HepG2 (cell line): ENCODE results near the gene C7orf57. TPM values are rescaled to one million over a fixed set of nuclear protein-coding genes. Genes with fewer than 3 reads are reported as not detected.

Experiments
- ARID4A ChIP-seq: sonication (generic); formaldehyde crosslinking; IDR thresholded peaks from 2 replicates; pipeline ENCODE4 v1.5.0; 2020; ENCODE audit warnings: mild to moderate bottlenecking, missing genetic modification reagents, borderline replicate concordance
- BRD4 ChIP-seq: sonication (generic); formaldehyde crosslinking; IDR thresholded peaks from 2 replicates; pipeline ENCODE4 v1.4.0; 2020; ENCODE audit warnings: missing genetic modification reagents
- CREBL2 ChIP-seq: sonication (generic); formaldehyde crosslinking; IDR thresholded peaks from 2 replicates; pipeline ENCODE4 v1.8.1; 2023; ENCODE audit warnings: missing genetic modification reagents, mild to moderate bottlenecking, borderline replicate concordance
- ELF3 ChIP-seq: IDR thresholded peaks from 2 replicates; pipeline ENCODE4 v1.6.1; 2016; ENCODE audit warnings: missing genetic modification reagents, missing compliant biosample characterization
- IKZF4 ChIP-seq: sonication (generic); formaldehyde crosslinking; IDR thresholded peaks from 2 replicates; pipeline ENCODE4 v1.5.1; 2020; ENCODE audit warnings: borderline replicate concordance, mild to moderate bottlenecking, low read depth, missing genetic modification reagents; ENCODE audit errors: not compliant biosample characterization
- KLF11 ChIP-seq: IDR thresholded peaks from 2 replicates; pipeline ENCODE4 v1.6.1; 2016; ENCODE audit warnings: missing compliant biosample characterization
- MED13 ChIP-seq: sonication (generic); formaldehyde crosslinking; IDR thresholded peaks from 2 replicates; pipeline ENCODE4 v1.5.0; 2020; ENCODE audit warnings: missing genetic modification reagents
- MEIS1 ChIP-seq: sonication (generic); formaldehyde crosslinking; IDR thresholded peaks from 2 replicates; pipeline ENCODE4 v1.9.0; 2021; ENCODE audit warnings: mild to moderate bottlenecking, missing genetic modification reagents, moderate library complexity, borderline replicate concordance
- PCBP2 ChIP-seq: fragments of 200-400 bp; formaldehyde crosslinking; optimal IDR thresholded peaks from 2 replicates; pipeline ENCODE3; 2018; ENCODE audit warnings: low read length, low read depth; ENCODE audit not compliant: poor library complexity, severe bottlenecking
- SNRNP70 ChIP-seq: fragments of 200-400 bp; formaldehyde crosslinking; IDR thresholded peaks from 2 replicates; pipeline ENCODE4 v1.6.1; 2017; ENCODE audit warnings: mild to moderate bottlenecking, low read depth, low read length, moderate library complexity
- ZBTB38 ChIP-seq: sonication (generic); formaldehyde crosslinking; IDR thresholded peaks from 2 replicates; pipeline ENCODE4 v1.5.1; 2020; ENCODE audit warnings: mild to moderate bottlenecking, missing genetic modification reagents
- ZEB1 ChIP-seq: IDR thresholded peaks from 2 replicates; pipeline ENCODE4 v1.6.1; 2012; ENCODE audit warnings: mild to moderate bottlenecking, low read depth, inconsistent platforms; ENCODE audit not compliant: insufficient replicate concordance
- ZFP62 ChIP-seq: sonication (generic); formaldehyde crosslinking; IDR thresholded peaks from 2 replicates; pipeline ENCODE4 v1.4.0; 2020; ENCODE audit warnings: missing genetic modification reagents
- ZGPAT ChIP-seq: IDR thresholded peaks from 2 replicates; pipeline ENCODE4 v1.6.1; 2016; ENCODE audit warnings: mild to moderate bottlenecking
- ZNF335 ChIP-seq: sonication (generic); formaldehyde crosslinking; IDR thresholded peaks from 2 replicates; pipeline ENCODE4 v1.4.0; 2020; ENCODE audit warnings: missing genetic modification reagents
- ZNF33A ChIP-seq: sonication (generic); formaldehyde crosslinking; IDR thresholded peaks from 2 replicates; pipeline ENCODE4 v1.5.1; 2020; ENCODE audit warnings: missing genetic modification reagents, mild to moderate bottlenecking, moderate library complexity, borderline replicate concordance
- ZNF432 ChIP-seq: sonication (generic); formaldehyde crosslinking; IDR thresholded peaks from 2 replicates; pipeline ENCODE4 v1.5.0; 2020; ENCODE audit warnings: missing genetic modification reagents, mild to moderate bottlenecking, borderline replicate concordance
- ZNF484 ChIP-seq: sonication (generic); formaldehyde crosslinking; IDR thresholded peaks from 2 replicates; pipeline ENCODE4 v1.5.1; 2020; ENCODE audit warnings: mild to moderate bottlenecking, low read depth, missing genetic modification reagents, borderline replicate concordance
- ZNF570 ChIP-seq: sonication (generic); formaldehyde crosslinking; IDR thresholded peaks from 2 replicates; pipeline ENCODE4 v1.4.0; 2020; ENCODE audit warnings: mild to moderate bottlenecking, missing genetic modification reagents, borderline replicate concordance
- ZNF576 ChIP-seq: sonication (generic); formaldehyde crosslinking; IDR thresholded peaks from 2 replicates; pipeline ENCODE4 v1.4.0; 2020; ENCODE audit warnings: mild to moderate bottlenecking, missing genetic modification reagents
- ZNF720 ChIP-seq: sonication (generic); formaldehyde crosslinking; IDR thresholded peaks from 2 replicates; pipeline ENCODE4 v1.4.0; 2020; ENCODE audit warnings: missing genetic modification reagents
- ZNF740 ChIP-seq: sonication (generic); formaldehyde crosslinking; IDR thresholded peaks from 2 replicates; pipeline ENCODE4 v1.4.0; 2020; ENCODE audit warnings: missing genetic modification reagents
- ZNF790 ChIP-seq: sonication (generic); formaldehyde crosslinking; IDR thresholded peaks from 2 replicates; pipeline ENCODE4 v1.8.0; 2022; ENCODE audit warnings: missing genetic modification reagents, mild to moderate bottlenecking, borderline replicate concordance
- ZSCAN22 ChIP-seq: sonication (generic); formaldehyde crosslinking; IDR thresholded peaks from 2 replicates; pipeline ENCODE4 v1.4.0; 2020; ENCODE audit warnings: mild to moderate bottlenecking, missing genetic modification reagents
- polyA plus RNA-seq, 8 experiments: library from polyadenylated mRNA; depleted of rRNA in 3 of 8; stranded (reverse) in 7 of 8; unstranded in 1 of 8; fragments of >200 nt; fragmentation: Illumina TruSeq in 4 of 8; extraction: Trizol in 4 of 8; gene quantifications; 2 replicates each; pipeline versions ENCODE4 v1.2.1 to v1.2.3, GENCODE V29; 2011 to 2016; ENCODE audit warnings: low read depth in 4 of 8, missing spikeins in 1 of 8, mixed read lengths in 1 of 8; ENCODE audit not compliant: insufficient read depth in 1 of 8
- total RNA-seq, 5 experiments: library from RNA; depleted of rRNA; stranded (reverse); fragments of >200 nt; fragmentation: Illumina TruSeq; extraction: Trizol; gene quantifications; 2 replicates each; pipeline ENCODE4 v1.2.3, GENCODE V29; 2016; ENCODE audit warnings: low read depth in 1 of 5

Gene C7orf57
- total and polyA plus RNA-seq, 2 of the 13 experiments (the other 11 are each of a cell fraction or from before 2014, with no cell fraction given): not detected

- no peak for TF ChIP-seq CREBL2 (CRISPR knock-in tag)
- no peak for TF ChIP-seq ZNF720
- TF ChIP-seq SNRNP70: no peak
- no peak for TF ChIP-seq ZNF335 (CRISPR knock-in tag)
- TF ChIP-seq ZFP62 (CRISPR knock-in tag): no peak
- peak; percentile 54 for TF ChIP-seq ZEB1
- no peak for TF ChIP-seq PCBP2
- no peak for TF ChIP-seq ZNF432 (CRISPR knock-in tag)
- TF ChIP-seq ZNF570 (CRISPR knock-in tag): no peak
- no peak for TF ChIP-seq ZBTB38 (CRISPR knock-in tag)
- TF ChIP-seq ZSCAN22 (CRISPR knock-in tag): no peak
- TF ChIP-seq ARID4A (CRISPR knock-in tag): peak; percentile 20; the same call in 1 of the 2 replicates
- TF ChIP-seq ZNF790 (CRISPR knock-in tag): no peak
- no peak for TF ChIP-seq BRD4 (CRISPR knock-in tag)
- TF ChIP-seq ELF3 (CRISPR knock-in tag): peak; percentile 39; the same call in 1 of the 2 replicates
- TF ChIP-seq KLF11: no peak
- TF ChIP-seq MEIS1 (CRISPR knock-in tag): no peak
- TF ChIP-seq ZNF576: no peak
- peak; percentile 62; the same call in 1 of the 2 replicates for TF ChIP-seq ZGPAT (CRISPR knock-in tag)
- no peak for TF ChIP-seq ZNF740 (CRISPR knock-in tag)
- TF ChIP-seq ZNF484 (CRISPR knock-in tag): no peak
- no peak for TF ChIP-seq IKZF4 (CRISPR knock-in tag)
- no peak for TF ChIP-seq MED13 (CRISPR knock-in tag)
- no peak for TF ChIP-seq ZNF33A
Observed at GRCh38 chr7:48109848-48110663, 74.7 kb downstream of the C7orf57 start (continued).
